HG02798 (cell line): ENCODE data around the gene FUOM.

Experiments used
- ATAC-seq: cut with Tn5 transposase; IDR thresholded peaks from one replicate; pipeline ENCODE4 v1.9.1; 2021; ENCODE audit warnings: mild to moderate bottlenecking; ENCODE audit not compliant: unreplicated experiment, poor library complexity

The FUOM gene

DNA sequence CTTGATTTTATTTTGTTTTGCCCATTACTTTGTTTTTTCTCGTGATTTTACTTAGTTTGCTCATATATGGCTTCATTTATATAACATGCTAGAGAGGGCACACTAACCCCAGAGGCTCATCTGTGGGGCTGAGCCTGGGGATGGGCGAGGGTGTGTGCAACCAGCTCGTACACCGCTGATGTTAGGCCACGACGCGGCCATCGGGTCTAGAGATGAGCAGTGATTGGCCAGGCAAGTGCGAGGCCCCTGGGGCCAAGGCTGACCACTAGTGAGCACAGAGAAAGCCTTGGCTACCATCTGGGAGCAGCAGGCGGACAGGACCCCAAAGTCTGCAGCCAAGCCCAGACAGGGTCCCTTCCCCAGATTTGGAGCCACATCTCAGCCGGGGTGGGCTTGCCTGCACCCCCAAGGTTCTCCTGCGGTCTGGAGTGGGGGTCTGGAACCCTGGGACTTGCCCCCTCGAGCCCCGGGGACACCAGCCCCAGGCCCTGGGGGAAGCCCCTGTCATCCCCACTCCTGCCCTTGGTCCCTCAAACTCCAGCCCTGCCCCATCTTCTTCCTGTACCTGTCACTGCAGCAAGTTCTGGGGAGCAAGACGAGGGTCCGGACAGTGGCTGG lies 3.7 kb downstream of the FUOM start:
- no peak for ATAC-seq

DNA sequence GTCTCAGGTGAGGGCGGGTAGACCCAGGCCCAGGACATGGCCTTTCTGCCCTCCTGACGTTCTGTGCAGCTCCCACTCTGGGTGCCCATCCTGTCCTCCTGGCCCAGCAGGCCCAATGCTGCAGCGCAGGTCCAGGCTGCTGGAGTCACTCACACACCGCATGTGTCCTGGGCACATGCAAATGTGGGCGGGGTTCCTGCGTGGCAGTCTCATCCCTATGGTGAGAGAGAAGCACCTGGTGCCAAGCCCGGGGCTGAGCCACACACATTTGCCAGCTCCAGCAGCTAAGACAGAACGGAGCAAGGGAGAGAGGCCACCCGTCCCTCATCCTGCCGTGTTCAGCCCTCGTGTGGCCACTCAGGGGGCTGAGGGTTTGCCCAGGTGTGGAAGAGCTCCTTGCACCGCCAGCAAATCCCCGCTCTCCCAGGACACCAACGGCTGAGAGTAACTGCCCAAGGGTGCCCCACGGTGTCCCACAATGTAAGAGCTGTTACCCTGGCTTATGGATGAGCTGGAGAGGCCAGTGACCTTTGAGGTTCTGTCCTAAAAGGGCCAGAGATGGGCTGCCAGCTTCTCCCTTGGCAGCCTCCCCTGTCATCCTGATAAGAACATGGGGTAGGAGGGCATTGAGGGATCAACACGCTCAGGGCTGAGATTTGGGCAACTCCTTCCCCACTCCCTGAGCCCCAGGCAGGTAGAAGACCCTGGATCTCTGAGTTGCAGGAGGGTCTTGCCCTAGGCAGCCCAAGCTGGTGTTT lies 4.4 kb downstream of the FUOM start:
- ATAC-seq, result no peak

DNA sequence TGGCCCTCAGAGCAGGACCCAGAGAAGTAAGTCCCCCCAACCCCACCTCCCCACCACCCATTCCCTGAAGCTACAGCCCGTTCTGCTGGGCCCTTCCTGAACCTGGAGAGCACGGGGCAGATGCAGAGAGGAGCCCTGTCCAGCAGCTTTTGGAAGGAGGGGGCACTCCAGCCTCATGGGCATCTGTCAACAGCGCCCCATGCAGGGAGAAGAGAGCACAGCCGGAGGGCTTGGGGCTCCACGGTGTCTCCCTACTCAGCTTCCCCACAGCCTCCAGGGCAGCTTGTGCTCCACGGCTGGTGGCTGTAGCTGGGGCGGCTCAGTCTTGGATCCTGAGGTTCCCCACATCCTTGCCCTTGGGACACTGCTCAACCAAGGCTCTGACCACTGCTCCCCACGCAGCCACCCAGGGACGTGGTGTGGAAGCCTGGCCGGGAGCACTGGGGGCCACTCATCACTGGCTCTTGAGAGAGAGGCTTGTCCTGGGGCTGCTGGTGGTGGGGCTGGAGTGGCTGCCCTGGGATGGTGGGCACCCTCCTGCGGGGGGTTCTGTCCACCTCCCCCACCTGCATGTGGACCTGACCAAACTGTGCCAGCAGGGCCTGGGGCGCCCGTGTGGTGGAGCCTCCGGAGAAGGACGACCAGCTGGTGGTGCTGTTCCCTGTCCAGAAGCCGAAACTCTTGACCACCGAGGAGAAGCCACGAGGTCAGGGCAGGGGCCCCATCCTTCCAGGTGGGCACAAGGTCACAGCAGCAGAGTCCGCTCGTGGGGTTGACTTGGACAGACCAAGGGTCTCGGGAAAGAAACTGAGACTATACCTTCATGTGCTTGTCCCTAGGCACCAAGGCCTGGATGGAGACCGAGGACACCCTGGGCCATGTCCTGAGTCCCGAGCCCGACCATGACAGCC lies 6.2 kb downstream of the FUOM start:
- ATAC-seq, result no peak

DNA sequence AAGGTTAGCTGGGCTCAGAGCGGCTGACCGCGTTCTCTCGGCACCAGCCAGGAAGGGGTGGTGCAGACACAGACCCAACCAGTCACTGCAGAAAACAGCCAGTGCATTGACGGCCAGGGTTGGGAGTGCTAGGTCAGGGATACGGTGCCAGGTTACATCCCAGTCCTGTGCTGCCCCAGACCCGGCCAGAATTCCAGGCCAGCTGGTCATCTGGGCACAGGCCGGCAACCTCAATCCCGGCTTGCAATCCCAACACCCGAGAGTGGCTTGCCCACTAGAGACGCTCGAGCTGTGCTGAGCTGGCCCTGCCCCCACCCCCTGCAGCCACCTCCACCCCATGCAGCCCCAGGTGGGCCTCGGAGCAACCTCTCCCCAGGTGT lies 6.9 kb downstream of the FUOM start:
- ATAC-seq, result no peak

DNA sequence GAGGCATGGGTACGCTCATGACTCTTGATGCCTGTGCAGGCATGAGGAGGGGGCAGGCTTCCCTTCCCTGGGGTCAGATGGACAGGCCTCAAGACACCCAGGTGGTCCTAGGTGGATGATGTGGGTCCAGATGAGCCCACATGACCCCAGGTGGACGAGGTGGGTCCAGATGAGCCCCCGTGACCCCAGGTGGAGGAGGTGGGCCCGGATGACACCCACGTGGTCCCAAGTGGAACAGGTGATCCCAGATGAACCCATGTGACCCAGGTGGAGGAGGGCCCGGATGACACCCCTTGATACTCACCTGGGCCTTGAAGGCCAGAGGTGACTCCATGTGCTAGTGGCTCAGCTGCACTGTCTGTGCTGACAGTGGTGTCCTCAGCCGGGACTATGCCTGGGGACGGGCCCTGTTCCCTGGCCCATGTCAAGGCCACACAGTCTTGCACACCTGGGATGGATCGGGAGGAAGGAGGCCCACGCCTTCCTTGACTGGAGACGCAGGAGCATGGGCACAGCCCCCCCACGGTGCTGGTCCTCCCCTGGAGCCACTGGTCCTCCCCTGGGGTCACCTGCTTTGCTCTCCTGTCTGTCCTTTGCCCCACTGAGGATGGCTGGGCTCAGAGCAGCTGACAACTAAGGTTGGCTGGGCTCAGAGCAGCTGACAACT lies 7.4 kb downstream of the FUOM start:
- no peak for ATAC-seq

DNA sequence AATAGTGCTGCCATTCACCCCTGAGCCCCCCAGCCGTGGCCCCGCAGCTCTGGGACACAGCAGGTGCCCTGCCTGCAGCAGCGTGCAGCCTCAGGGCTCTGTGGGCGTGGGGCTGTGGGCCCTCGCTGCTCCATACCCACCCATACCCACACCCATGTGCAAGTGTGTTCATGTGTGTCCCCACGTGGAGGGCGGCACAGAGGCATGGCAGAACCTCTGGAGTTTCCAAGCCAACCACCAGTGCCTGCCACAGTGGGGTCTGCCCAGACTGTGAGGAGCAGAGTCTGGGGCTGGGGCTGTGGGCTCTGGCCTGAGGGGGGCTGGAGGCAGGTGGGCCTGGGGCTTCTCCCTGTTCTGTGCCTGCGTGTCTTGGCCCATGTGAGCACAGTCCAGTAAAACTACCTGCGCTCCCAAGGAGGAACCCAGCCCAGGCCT lies 8.2 kb downstream of the FUOM start:
- ATAC-seq, result no peak

DNA sequence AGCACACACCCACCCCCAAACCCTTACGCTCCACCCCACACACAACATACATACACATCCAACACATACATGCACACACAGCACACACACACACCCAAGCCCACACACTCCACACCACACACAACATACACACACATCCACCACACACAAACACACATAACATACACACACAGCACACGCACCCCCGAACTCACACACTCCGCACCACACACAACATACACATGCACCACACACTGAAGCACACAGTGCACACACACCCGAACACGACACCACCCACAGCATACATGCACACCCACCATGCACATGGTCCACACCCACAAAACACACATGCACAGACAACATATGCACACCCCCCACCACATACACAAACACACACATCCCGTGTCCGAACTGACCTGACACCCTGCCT lies 8.7 kb downstream of the FUOM start:
- no peak for ATAC-seq

DNA sequence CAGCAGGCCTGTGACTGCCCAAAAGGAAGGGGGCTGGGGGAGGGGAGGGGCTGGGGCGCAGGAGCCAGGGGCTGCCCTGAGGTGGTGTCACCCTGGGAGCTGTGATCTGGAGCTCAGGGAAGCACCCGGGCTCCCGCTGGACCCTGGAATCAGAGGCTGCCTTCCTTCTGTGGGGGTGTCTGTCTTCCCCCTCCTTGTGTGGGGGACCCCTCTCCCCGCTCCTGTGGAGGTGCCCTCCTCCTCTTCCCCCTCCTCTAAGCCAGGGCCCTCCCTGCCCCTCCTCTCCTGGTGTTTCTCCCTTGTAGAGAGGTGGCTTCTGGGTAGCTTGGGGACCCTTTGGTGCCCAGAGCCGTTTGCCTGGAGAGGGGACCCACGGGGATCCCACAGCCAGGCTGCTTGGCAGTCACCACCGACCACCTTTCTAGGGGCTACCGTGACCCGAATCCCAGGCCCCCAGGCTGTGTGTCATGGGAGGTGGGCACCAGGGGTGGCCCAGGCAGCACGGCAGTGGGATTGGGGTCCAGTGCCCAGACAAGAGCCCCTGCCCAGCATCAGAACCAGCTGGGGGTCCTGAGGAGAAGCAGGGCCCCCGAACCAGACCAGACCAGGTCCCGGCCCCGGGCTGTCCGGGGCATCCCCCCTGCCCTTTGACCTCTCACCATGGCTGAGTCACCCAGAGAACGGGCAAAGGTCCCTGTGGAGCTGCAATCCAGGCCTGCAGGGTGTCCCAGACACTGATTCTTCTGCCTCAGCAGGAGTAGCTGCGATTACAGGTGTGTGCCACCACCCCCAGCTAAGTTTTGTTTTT lies 9.9 kb downstream of the FUOM start:
- no peak for ATAC-seq

DNA sequence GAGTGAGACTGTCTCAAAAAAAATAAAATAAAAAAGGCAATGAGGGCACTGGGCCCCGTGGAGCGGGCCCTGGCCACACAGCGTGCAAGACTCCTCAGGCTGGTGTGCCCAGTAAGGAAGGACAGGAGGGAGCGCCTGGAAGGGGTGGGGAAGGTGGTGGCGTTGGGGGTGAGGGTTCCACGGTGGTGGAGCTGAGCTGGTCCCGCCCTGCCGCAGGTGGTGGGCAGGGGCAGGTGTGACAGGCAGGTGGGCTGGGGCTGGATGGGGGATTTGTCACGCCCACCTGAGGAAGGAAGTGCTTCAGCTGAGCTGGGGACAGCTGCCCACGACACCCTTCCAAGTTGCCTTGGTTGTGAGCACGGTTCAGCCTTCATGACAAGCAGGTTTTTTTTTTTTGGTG lies 11.4 kb downstream of the FUOM start:
- no peak for ATAC-seq

DNA sequence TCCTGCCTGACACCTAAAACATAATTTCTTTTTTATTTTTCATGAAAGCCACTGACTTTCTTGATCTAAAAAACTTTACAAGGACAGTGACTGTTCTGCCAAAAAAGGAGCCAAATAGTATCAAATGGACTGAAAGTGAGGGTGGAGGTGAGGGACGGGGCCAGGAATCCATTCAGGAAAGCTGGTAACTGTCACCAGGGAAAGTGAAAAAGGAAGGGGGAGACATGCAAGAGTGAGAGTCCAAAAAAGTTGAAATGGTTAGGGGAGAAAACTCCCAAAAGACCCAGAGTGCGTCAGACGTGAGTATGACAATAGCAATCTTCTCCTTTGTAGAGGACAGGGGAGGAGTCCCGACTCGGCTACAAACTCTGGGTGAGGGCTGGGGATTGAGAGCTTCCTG lies 13.6 kb downstream of the FUOM start:
- ATAC-seq, result no peak

DNA sequence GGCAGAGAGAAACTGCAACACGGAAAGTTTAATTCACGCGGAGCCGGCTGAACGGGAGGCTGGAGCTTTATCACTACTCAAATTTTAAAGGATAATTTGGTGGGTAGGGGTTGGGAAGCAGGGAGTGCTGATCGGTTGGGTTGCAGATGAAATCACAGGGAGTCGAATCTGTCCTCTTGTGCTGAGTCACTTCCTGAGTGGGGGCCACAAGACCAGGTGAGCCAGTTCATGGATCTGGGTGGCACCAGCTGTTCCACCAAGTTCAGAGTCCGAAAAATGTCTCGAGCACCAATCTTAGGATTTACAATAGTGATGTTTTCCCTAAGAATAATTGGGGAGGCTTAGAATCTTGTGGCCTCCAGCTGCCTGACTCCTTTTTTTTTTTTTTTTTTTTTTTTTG lies 14.3 kb downstream of the FUOM start:
- no peak for ATAC-seq

DNA sequence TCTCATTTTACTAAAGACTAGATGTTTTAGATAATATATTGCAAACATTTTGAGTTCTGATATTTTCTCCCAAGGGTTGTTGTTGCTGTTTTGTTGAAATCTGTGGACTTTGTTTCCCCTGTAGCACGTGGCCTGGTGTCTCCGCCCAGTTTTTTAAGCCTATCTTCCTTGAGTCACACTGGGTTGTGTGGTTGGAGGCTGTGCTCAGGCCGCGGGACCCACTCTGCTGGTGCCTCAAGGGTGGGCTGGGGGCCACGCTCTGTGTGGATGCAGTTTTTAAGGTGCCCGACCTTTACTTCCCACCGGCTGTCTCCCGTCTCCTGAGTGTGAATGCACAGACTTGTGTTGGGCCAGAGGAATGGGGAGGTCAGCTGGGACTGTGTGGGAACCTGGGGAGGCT lies 14.9 kb downstream of the FUOM start:
- ATAC-seq, result no peak

DNA sequence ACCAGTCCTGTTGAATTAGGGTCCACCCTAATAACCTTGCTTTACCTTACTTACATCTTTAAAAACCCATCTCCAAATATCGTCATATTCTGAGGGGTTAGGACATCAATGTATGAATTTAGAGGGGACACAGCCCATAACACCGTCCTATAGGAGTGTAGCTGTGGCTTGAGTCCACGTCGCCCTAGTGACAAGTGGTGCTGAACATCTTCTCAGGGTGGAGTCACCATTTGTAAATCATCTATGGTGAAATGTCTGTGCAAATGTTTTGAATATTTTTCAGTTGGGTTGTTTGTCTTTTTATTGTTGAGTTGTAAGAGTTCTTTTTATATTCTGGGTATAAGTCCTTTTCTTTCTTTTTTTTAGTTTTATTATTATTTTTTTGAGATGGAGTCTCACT lies 15.8 kb downstream of the FUOM start:
- no peak for ATAC-seq

DNA sequence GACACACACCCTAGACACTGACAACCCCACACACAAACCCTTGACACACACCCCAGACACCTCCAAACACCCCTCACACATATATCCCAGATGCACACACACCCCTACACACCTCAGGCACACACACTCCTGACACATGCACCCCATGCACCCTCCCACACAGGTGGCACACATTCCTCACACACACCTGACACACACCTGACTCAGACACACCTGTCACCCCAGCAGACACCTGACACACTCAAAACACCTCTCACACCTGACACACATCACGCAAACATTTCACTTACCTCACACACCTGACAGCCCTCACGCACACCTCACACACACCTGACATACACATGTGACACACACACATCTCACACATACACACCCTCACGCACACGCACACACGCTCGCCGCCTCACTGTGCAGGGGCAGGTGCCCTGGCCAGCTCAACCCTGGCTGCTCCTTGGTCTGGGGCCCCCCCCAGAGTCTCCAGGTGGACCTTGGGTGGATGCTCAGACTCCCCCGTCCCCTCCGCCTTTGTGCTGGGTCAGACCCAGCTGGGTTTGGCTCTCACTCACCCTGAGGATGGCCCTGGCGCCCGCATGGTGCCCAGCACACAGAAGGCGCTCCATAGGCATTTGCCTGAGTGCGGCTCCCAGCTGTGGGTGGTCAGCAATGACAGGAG lies 18.0 kb downstream of the FUOM start:
- no peak for ATAC-seq

DNA sequence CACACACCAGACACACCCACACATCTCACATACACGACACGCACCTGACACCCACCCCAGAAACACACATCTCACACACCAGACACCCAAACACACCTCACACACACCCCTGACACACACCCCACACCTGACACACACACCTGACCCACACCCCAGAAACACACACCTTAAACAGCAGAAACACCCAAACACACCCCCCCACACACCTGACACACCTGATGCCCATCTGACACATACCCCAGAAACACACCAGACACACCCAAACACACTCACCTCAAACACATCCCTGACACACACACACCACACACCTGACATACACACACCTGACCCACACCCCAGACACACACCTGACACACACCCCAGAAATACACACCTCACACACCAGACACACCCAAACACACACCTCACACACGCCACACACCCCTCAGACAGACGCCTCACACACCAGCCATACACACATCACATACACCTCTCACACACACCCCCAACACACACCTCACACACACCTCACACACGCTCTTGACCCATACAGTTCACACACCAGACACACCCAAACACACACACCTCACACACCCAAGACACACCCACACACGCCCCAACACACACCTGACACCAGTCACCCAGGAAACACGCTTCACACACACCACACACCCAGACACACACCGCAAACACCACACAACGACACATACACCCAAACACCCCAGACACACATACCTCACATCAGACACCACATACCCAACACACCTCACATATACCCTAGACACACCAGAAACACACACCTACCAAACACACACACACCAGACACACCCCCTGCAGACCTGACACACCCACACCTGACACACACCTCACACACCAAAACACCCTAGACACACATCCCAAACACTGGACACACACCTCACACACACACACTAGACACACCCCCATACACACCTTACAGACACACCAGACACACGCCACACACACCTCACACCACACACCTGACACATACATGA lies 19.4 kb downstream of the FUOM start:
- ATAC-seq, result no peak

DNA sequence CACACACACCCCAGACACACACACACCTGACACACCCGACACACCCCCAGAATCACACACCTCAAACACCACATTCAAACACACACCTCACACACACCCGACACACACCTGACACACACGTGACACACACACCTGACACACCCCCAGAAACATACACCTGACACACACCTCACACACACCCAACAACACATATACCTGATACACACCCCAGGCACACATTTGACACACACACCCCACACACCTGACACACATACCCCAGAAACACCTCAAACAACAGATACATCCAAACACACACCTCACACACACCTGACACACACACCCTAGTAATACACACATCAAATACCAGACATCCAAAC lies 20.5 kb downstream of the FUOM start:
- ATAC-seq, result no peak

DNA sequence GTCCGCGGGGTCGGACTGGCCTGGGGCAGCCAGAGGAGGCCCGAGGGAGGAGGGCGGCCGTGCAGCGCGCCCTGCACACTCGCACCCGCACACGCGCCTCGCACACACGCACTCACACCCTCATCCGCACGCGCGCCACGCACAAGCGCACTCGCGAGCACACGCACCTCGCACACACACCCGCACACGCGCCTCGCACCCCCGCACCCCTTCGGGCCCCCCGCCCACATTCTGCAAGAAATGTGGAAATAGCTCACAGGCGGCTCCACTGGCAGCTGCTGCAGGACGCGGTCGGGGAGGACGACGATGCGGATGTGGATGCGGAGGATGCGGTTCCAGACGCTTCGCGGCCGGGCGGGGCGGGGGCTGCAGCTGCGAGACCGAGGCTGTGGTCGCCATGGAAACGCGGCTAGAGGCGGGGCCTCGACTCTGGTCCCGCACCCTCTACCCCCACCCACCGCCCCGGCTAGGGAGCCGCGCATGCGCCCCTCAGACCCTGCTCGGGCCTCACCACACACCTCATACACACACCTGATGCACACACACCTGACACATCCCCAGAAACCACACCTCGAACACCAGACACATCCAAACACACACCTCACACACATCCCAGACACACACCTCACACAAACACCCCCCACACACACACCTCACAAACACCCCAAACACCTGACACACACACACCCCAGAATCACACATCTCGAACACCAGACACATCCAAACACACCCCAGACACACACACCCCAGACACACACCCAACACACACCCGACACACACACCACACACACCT lies 21.0 kb downstream of the FUOM start, which contains the start of gene CALY:
CALY (minus strand) TSS at position 320 of the 793 bp plus-strand sequence. CDS start 7,907 bp downstream, outside the sequence.
- ATAC-seq, result no peak
